H1 (cell line): ENCODE results near the gene BRD1. TPM values are rescaled to one million over a fixed set of nuclear protein-coding genes. Genes with fewer than 3 reads are reported as not detected.

ENCODE experiments used
- CTCF ChIA-PET: fragments of 300-600 bp; sonication (Branson Sonifier 250); formaldehyde crosslinking; loops from one replicate; lab custom pipeline; 2021; ENCODE audit not compliant: partially characterized antibody; lab: Charles Lee
- POLR2A ChIA-PET: fragments of 300-600 bp; sonication (Branson Sonifier 250); formaldehyde crosslinking; loops from one replicate; lab custom pipeline; 2021; ENCODE audit warnings: inconsistent platforms; ENCODE audit not compliant: partially characterized antibody; lab: Charles Lee
- DNase-seq, 2 experiments: peaks; one replicate each; pipeline versions ENCODE4 v3.0.0 to v3.0.0-alpha.2; 2010 to 2022; ENCODE audit warnings: low spot score in 2 of 2, low read depth in 1 of 2, mixed read lengths in 1 of 2
- FAIRE-seq: peaks from 2 replicates; lab custom pipeline; 2011; peaks lifted over from hg19 to GRCh38; lab: Jason Lieb, UNC
- H2AFZ ChIP-seq: 2 replicates; pipeline ENCODE4 v1.8.1; 2012; ENCODE audit warnings: low read length, inconsistent platforms
- H2AK5ac ChIP-seq: 2 replicates; pipeline ENCODE4 v1.6.1; 2013; ENCODE audit warnings: low read depth, low read length
- H2BK120ac ChIP-seq: replicated peaks from 2 replicates; pipeline ENCODE3; 2013; ENCODE audit warnings: low read depth, low read length, inconsistent platforms
- H2BK12ac ChIP-seq: 2 replicates; pipeline ENCODE4 v1.6.1; 2013; ENCODE audit warnings: low read depth, low read length
- H2BK15ac ChIP-seq: 2 replicates; pipeline ENCODE4 v1.6.1; 2013; ENCODE audit warnings: low read length
- H2BK20ac ChIP-seq: 2 replicates; pipeline ENCODE4 v1.6.1; 2013; ENCODE audit warnings: low read length
- H2BK5ac ChIP-seq: 2 replicates; pipeline ENCODE4 v1.6.1; 2013; ENCODE audit warnings: low read depth, low read length
- H3K14ac ChIP-seq: 2 replicates; pipeline ENCODE4 v1.6.1; 2013; ENCODE audit warnings: inconsistent platforms; ENCODE audit not compliant: insufficient read length
- H3K18ac ChIP-seq: 2 replicates; pipeline ENCODE4 v1.6.1; 2013; ENCODE audit warnings: low read length; ENCODE audit errors: extremely low read depth
- H3K23ac ChIP-seq: 2 replicates; pipeline ENCODE4 v1.6.1; 2013; ENCODE audit warnings: inconsistent platforms; ENCODE audit not compliant: insufficient read length
- H3K23me2 ChIP-seq: 2 replicates; pipeline ENCODE4 v1.6.1; 2013; ENCODE audit warnings: low read depth, low read length
- H3K27ac ChIP-seq: 2 replicates; pipeline ENCODE4 v1.6.1; 2011; ENCODE audit warnings: low read depth, low read length, inconsistent platforms
- H3K27me3 ChIP-seq, 4 experiments: replicated peaks in 1 of 4; 1 replicate in 1 of 4; 2 replicates in 3 of 4; pipeline versions ENCODE4 v1.6.1 to v1.8.1; 2011 to 2013; ENCODE audit warnings: low read length in 3 of 4, mild to moderate bottlenecking in 3 of 4, inconsistent platforms in 2 of 4, mixed read lengths in 2 of 4, moderate library complexity in 1 of 4; ENCODE audit not compliant: control insufficient read depth in 3 of 4, insufficient read depth in 3 of 4; ENCODE audit errors: extremely low read depth in 1 of 4
- H3K36me3 ChIP-seq, 4 experiments: 2 replicates each; pipeline versions ENCODE4 v1.6.1 to v1.8.1; 2011 to 2013; ENCODE audit warnings: mild to moderate bottlenecking in 4 of 4, low read length in 3 of 4, moderate library complexity in 2 of 4, control low read depth in 1 of 4, inconsistent platforms in 1 of 4; ENCODE audit not compliant: insufficient read depth in 4 of 4, control insufficient read depth in 2 of 4
- H3K4ac ChIP-seq: replicated peaks from 2 replicates; pipeline ENCODE3; 2013; ENCODE audit warnings: low read length, low read depth, mixed read lengths, inconsistent platforms; ENCODE audit not compliant: insufficient read length
- H3K4me1 ChIP-seq, 4 experiments: replicated peaks in 1 of 4; 1 replicate in 1 of 4; 2 replicates in 3 of 4; pipeline versions ENCODE4 v1.6.1 to v1.8.1; 2011 to 2013; ENCODE audit warnings: low read length in 3 of 4, inconsistent platforms in 2 of 4, mixed read lengths in 1 of 4; ENCODE audit not compliant: insufficient read depth in 4 of 4, control insufficient read depth in 3 of 4
- H3K4me2 ChIP-seq, 2 experiments: 2 replicates each; pipeline versions ENCODE4 v1.6.1 to v1.8.1; 2011 to 2013; ENCODE audit warnings: low read depth in 2 of 2, low read length in 2 of 2, control low read depth in 1 of 2, inconsistent platforms in 1 of 2, mild to moderate bottlenecking in 1 of 2; ENCODE audit not compliant: insufficient read depth in 1 of 2
- H3K4me3 ChIP-seq, 4 experiments: fragments of 200-600, 300-600 bp in 1 of 4; sonication (generic), shearing (Covaris generic), sonication (Bioruptor Twin) in 1 of 4; 2 replicates each; pipeline versions ENCODE4 v1.5.1 to v1.8.1; 2011 to 2016; ENCODE audit warnings: low read length in 4 of 4, low read depth in 3 of 4, control low read depth in 2 of 4, inconsistent platforms in 2 of 4, mild to moderate bottlenecking in 2 of 4, mixed read lengths in 1 of 4, moderate library complexity in 1 of 4; ENCODE audit not compliant: insufficient read depth in 2 of 4; ENCODE audit errors: extremely low read depth in 1 of 4
- H3K56ac ChIP-seq: replicated peaks from 2 replicates; pipeline ENCODE3; 2013; ENCODE audit warnings: low read depth, mild to moderate bottlenecking, mixed read lengths, low read length, inconsistent platforms; ENCODE audit not compliant: insufficient read length
- H3K79me1 ChIP-seq: 2 replicates; pipeline ENCODE4 v1.6.1; 2013; ENCODE audit warnings: low read depth, low read length, control low read depth
- H3K79me2 ChIP-seq, 2 experiments: 2 replicates each; pipeline versions ENCODE4 v1.6.1 to v1.8.1; 2012 to 2013; ENCODE audit warnings: low read length in 2 of 2, mild to moderate bottlenecking in 2 of 2, inconsistent platforms in 1 of 2; ENCODE audit not compliant: insufficient read depth in 2 of 2, control insufficient read depth in 1 of 2
- H3K9ac ChIP-seq, 4 experiments: replicated peaks in 1 of 4; 1 replicate in 1 of 4; 2 replicates in 3 of 4; pipeline versions ENCODE4 v1.6.1 to v1.8.1; 2011 to 2013; ENCODE audit warnings: low read depth in 3 of 4, low read length in 3 of 4, control low read depth in 2 of 4, mild to moderate bottlenecking in 2 of 4, moderate library complexity in 2 of 4, inconsistent platforms in 1 of 4; ENCODE audit errors: extremely low read depth in 1 of 4
- H3K9me3 ChIP-seq, 2 experiments: 2 replicates each; pipeline versions ENCODE4 v1.6.1 to v1.8.1; 2012 to 2013; ENCODE audit warnings: mild to moderate bottlenecking in 2 of 2, moderate library complexity in 2 of 2, control low read depth in 1 of 2, inconsistent platforms in 1 of 2, low read depth in 1 of 2, low read length in 1 of 2, mixed read lengths in 1 of 2; ENCODE audit not compliant: insufficient read depth in 2 of 2
- H4K20me1 ChIP-seq, 2 experiments: replicated peaks in 1 of 2; 2 replicates each; pipeline versions ENCODE3 to v1.8.1; 2011 to 2013; ENCODE audit warnings: inconsistent platforms in 2 of 2, low read length in 2 of 2, mild to moderate bottlenecking in 1 of 2; ENCODE audit not compliant: insufficient read depth in 2 of 2, control insufficient read depth in 1 of 2
- H4K5ac ChIP-seq: 2 replicates; pipeline ENCODE4 v1.6.1; 2013; ENCODE audit warnings: low read length, low read depth, mixed read lengths, inconsistent platforms; ENCODE audit not compliant: insufficient read length
- H4K8ac ChIP-seq: 2 replicates; pipeline ENCODE4 v1.8.0; 2013; ENCODE audit warnings: mild to moderate bottlenecking, moderate library complexity, low read length, inconsistent platforms; ENCODE audit not compliant: insufficient read depth; ENCODE audit errors: extremely low read depth
- H4K91ac ChIP-seq: replicated peaks from 2 replicates; pipeline ENCODE3; 2013; ENCODE audit warnings: low read length, mixed read lengths, inconsistent platforms; ENCODE audit not compliant: insufficient read length
- BACH1 ChIP-seq: IDR thresholded peaks from 2 replicates; pipeline ENCODE4 v1.6.1; 2012; ENCODE audit warnings: low read length, improper control_type of control experiment
- BCL11A ChIP-seq, 2 experiments: IDR thresholded peaks; one replicate each; pipeline ENCODE4 v1.6.1; 2011; ENCODE audit warnings: low read depth in 2 of 2, low read length in 2 of 2, mild to moderate bottlenecking in 2 of 2
- BRCA1 ChIP-seq: IDR thresholded peaks from 2 replicates; pipeline ENCODE4 v1.6.1; 2012; ENCODE audit warnings: low read depth, low read length, improper control_type of control experiment
- CEBPB ChIP-seq: IDR thresholded peaks from 2 replicates; pipeline ENCODE4 v1.6.1; 2012; ENCODE audit warnings: low read depth, low read length
- EZH2 ChIP-seq: fragments of 200-600 bp; sonication (generic); IDR thresholded peaks from 2 replicates; pipeline ENCODE4 v1.7.1; 2012; ENCODE audit warnings: low read depth, mild to moderate bottlenecking, moderate library complexity, low read length, inconsistent platforms; ENCODE audit not compliant: severe bottlenecking
- GABPA ChIP-seq: IDR thresholded peaks from 2 replicates; pipeline ENCODE4 v1.6.1; 2011; ENCODE audit warnings: mild to moderate bottlenecking, low read length, moderate library complexity, borderline replicate concordance; ENCODE audit not compliant: insufficient read depth
- KDM4A ChIP-seq: IDR thresholded peaks from one replicate; pipeline ENCODE4 v1.7.1; 2012; ENCODE audit warnings: low read depth, mild to moderate bottlenecking, moderate library complexity, low read length, inconsistent platforms; ENCODE audit not compliant: severe bottlenecking
- NANOG ChIP-seq: IDR thresholded peaks from 2 replicates; pipeline ENCODE4 v1.6.1; 2011; ENCODE audit warnings: low read length, low read depth, mild to moderate bottlenecking, inconsistent platforms; ENCODE audit not compliant: insufficient read depth, poor library complexity, severe bottlenecking
- POLR2AphosphoS5 ChIP-seq: IDR thresholded peaks from 2 replicates; pipeline ENCODE4 v1.6.1; 2011; ENCODE audit warnings: low read depth, low read length
- POU5F1 ChIP-seq: IDR thresholded peaks from 2 replicates; pipeline ENCODE4 v1.6.1; 2011; ENCODE audit warnings: low read depth, mild to moderate bottlenecking, low read length, moderate library complexity
- RFX5 ChIP-seq: IDR thresholded peaks from 2 replicates; pipeline ENCODE4 v1.6.1; 2011; ENCODE audit warnings: low read depth, low read length, improper control_type of control experiment, borderline replicate concordance
- SP4 ChIP-seq: IDR thresholded peaks from 2 replicates; pipeline ENCODE4 v1.6.1; 2012; ENCODE audit warnings: low read length, inconsistent platforms
- SUZ12 ChIP-seq: fragments of 200-600 bp; sonication (generic); IDR thresholded peaks from 2 replicates; pipeline ENCODE4 v1.6.1; 2012; ENCODE audit warnings: mild to moderate bottlenecking, inconsistent platforms, low read length, moderate library complexity, mixed read lengths
- YY1 ChIP-seq: IDR thresholded peaks from 2 replicates; pipeline ENCODE4 v1.6.1; 2011; ENCODE audit warnings: low read depth, mild to moderate bottlenecking, low read length
- WGBS, 2 experiments: shearing (Covaris generic) in 1 of 2; methylation state at CpG; one replicate each; pipeline versions ENCODE4 v1.1.6 to v1.1.7; 2013 to 2015; ENCODE audit warnings: low lambda C conversion rate in 2 of 2, mixed read lengths in 2 of 2, inconsistent platforms in 1 of 2, low coverage in 1 of 2, missing lambda C conversion rate in 1 of 2; ENCODE audit not compliant: insufficient replicate concordance in 2 of 2, insufficient coverage in 1 of 2, insufficient read length in 1 of 2; ENCODE audit errors: extremely low coverage in 1 of 2, missing lambda C conversion rate in 1 of 2; 5-methylcytosine and 5-hydroxymethylcytosine counted together
- polyA plus RNA-seq, 7 experiments: library from polyadenylated mRNA; depleted of rRNA in 3 of 7; stranded (reverse) in 5 of 7; unstranded in 2 of 7; fragments of >200 nt in 5 of 7; fragments of 200-250 nt in 2 of 7; gene quantifications; 1 replicate in 5 of 7; 2 replicates in 1 of 7; 4 replicates in 1 of 7; pipeline versions ENCODE4 v1.2.1 to v1.2.3, GENCODE V29; 2011 to 2013; ENCODE audit warnings: missing spikeins in 2 of 7, mixed read lengths in 2 of 7
- total RNA-seq: library from RNA; stranded (reverse); fragmentation: NEBNext Ultra II Directional; extraction: Animal tissue kit (Norgen Biotek cat#: 25700); gene quantifications from 2 replicates; pipeline ENCODE4 v1.2.1, GENCODE V29; 2021
- TF ChIP-seq, protein P1 (sequence below): IDR thresholded peaks from 2 replicates; pipeline ENCODE4 v1.6.1; 2011; ENCODE audit warnings: low read depth, mild to moderate bottlenecking, low read length; ENCODE audit not compliant: insufficient read depth

BRD1 gene
- total and polyA plus RNA-seq, 2 of the 8 experiments (the other 6 are each of a cell fraction or from before 2014, with no cell fraction given): 6.8 to 34.0 TPM

DNA sequence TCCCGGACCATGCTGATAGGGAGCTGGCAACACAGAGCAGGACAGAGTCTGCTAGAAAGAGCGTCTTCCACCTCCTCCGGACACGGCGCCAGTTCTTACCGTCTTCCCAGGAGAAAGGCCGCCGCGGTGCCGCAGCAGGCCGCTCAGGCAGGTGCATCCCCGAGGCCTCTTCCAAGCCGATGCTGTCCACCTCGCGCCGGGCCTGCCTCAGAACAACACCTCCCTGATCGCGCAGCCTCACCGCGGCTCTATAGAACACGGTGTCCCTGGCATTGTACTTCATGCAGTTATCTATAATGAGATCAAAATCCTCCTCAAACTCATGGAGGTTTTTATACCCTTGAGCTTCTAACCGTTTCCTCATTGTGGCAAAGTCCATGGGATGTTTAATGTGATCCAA lies 30.0 kb downstream of the BRD1 start:
- Histone ChIP-seq H3K18ac (no peak overlapping the region), H3K14ac (no peak overlapping the region), H2AFZ (no peak overlapping the region), H4K8ac (no peak overlapping the region), H4K20me1 (peaks cover 37% of the 10 kb centered on the region in 2 experiments), H3K4me2 (no peak overlapping the region), H2BK20ac (no peak overlapping the region), H3K79me2 (peaks cover 3 to 55% of the 10 kb centered on the region in 2 experiments; a peak in 3 of 4 replicates), H3K23me2 (no peaks in the 10 kb centered on the region), H3K4ac (no peak overlapping the region), H4K5ac (no peak overlapping the region), H3K9me3 (no peaks in the 10 kb centered on the region), H3K4me1 (no peaks in the 10 kb centered on the region; a peak in 1 of 7 replicates), H3K56ac (no peak overlapping the region), H3K23ac (no peak overlapping the region), H2BK15ac (no peak overlapping the region), H3K27me3 (no peaks in the 10 kb centered on the region), H2BK12ac (no peak overlapping the region), H3K9ac (no peak overlapping the region), H3K79me1 (peaks cover 17% of the 10 kb centered on the region), H2AK5ac (no peak overlapping the region), H2BK5ac (no peak overlapping the region), H3K27ac (no peak overlapping the region), H2BK120ac (no peak overlapping the region), H3K4me3 (no peak overlapping the region), H4K91ac (no peak overlapping the region), H3K36me3 (peaks cover 16 to 60% (median 40%) of the 10 kb centered on the region in 4 experiments; a peak in 7 of 8 replicates)
- FAIRE-seq (no peak), DNase-seq (no peak)
- WGBS, 2 experiments: 96% methylated on average over 22 of the region's 22 CpGs; no CpG with 5 or more reads in 1 of the 2 experiments
- POLR2A ChIA-PET: no interaction called here
- CTCF ChIA-PET: no interaction called here
- no peak for TF ChIP-seq BRCA1
- no peak for TF ChIP-seq NANOG
- TF ChIP-seq YY1: no peak
- TF ChIP-seq GABPA: no peak
- no peak for TF ChIP-seq BCL11A (IDR thresholded peaks at IDR 0.05; ENCODE audit: low read depth in 2 of 2, low read length in 2 of 2)
- TF ChIP-seq POLR2AphosphoS5: no peak
- TF ChIP-seq, protein P1, sequence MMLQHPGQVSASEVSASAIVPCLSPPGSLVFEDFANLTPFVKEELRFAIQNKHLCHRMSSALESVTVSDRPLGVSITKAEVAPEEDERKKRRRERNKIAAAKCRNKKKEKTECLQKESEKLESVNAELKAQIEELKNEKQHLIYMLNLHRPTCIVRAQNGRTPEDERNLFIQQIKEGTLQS: no peak
- no peak for TF ChIP-seq KDM4A
- TF ChIP-seq CEBPB: no peak
- no peak for TF ChIP-seq SP4
- no peak for TF ChIP-seq RFX5
- no peak for TF ChIP-seq EZH2
- TF ChIP-seq POU5F1: no peak
- no peak for TF ChIP-seq SUZ12
- TF ChIP-seq BACH1: no peak
